Measurements from ENCODE around the gene HCN2.

The HCN2 gene

DNA sequence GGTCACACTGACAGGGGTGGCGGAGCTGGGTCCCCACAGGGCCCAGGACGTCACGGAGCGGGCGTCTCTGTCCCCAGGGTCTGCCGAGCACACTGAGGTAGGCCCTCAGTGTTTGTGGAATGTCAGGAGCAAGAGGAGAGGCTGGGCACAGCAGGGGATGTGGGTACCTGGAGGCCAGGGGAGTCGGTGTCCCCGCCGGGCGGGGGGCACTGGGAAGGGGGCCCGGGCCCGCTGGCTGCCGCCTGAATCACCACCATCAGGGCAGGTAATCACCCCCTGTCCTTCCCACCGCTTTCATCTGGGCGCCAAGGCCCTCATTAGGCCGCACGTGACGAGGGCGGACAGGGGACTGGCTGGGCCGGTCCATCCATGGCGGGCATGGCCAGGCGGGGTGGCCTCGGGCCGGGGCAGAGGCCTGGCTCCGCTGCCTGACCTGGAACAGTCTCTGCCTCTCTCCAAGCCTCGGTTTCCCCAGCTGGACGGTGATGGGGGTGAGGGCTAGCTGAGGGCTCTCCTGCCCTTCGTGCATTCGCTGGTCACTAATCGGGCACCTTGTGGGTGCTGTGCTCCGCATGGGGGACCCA is 51.0 kb downstream of the HCN2 start:
- DNase-seq (ENCODE audit: low read depth), result no peak

DNA sequence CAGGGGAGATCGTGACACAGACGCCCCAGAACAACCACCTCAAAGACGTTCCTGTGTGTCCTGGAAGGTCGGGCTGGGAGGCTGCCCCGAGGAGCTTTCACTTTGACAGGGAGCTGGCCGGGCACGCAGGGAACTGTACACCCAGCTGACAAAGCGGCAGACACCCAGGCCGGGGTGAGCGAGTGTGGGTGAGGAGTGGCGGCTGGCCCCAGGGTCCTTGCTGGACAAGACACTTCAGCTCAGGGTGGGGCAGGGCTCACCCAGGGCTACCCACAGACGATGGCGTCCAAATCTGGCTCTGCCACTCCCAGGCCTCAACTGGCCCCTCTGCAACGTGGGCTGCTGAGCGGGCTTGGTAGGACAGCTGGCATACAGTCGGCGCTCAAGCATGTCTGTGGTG is 52.0 kb downstream of the HCN2 start:
- no peak for DNase-seq (ENCODE audit: low read depth)

DNA sequence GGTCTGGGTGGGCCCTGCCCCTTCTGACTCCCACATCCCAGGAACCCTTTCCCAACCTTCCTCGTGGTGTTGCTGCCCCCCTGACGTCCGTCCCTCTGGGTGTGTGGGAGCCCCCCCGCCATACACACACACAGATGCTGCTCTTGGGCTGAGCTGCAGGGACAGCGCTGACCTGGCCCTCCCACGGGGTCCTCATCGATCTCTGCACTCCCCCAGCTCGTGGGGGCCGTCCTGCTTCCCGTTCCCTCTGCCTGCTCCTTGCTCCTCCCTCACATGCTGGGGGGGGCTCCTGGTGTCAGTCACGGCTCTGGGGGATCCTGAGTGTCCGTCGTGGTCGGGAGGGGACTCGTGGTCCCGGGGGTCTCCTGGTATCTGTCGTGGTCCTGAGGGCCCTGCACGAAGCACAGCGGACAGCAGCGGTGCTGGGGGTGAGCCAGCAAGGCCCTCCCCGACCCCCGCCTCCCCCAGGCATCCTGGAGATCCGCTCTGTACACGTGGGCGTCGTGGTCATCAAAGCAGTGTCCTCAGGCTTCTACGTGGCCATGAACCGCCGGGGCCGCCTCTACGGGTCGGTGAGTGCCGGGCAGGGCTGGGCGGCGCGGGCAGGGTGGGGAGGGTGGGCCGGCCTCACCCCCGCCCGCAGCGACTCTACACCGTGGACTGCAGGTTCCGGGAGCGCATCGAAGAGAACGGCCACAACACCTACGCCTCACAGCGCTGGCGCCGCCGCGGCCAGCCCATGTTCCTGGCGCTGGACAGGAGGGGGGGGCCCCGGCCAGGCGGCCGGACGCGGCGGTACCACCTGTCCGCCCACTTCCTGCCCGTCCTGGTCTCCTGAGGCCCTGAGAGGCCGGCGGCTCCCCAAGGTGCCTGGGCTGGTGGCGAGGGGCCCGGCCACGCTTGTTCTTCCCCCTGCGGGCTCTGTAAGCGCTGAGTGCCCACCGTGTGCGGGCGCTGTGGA is 53.4 kb downstream of the HCN2 start:
- no peak for DNase-seq (ENCODE audit: low read depth)

DNA sequence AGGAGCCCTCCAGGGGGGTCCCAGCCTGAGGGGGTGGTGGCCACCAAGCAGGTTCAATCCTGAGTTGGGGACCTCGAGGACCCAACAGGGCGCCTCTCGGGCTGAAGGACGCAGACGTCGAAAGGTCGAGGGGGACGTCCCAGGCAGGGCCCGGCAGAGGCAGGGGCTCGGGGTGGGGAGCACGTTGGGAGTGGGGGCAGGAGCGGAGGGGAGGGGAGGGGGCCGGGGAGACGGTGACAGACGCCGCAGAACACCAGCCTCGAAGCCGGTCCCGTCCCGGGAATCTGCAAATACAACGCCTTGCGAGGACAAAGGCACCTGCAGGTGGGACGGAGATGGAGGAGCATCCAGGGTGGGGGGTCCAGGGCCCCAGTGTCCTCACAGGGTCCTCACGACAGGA is 54.1 kb downstream of the HCN2 start:
- no peak for DNase-seq (ENCODE audit: low read depth)

DNA sequence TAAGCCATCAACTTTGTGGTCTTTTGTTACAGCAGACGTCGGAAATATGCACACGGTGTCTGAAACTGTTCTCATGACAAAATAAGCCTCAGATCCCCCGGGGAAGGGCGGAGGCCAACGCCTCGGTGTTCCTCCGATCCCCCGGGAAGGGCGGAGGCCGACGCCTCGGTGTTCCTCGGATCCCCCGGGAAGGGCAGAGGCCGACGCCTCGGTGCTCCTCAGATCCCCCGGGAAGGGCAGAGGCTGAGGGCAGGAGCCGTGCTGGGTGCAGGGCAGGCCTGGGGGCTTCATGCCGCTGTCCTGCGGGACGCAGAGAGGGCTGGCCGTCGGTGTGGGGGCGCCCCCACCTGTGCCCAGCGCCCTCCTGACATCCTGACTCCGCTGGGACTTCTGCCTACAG is 54.7 kb downstream of the HCN2 start:
- no peak for DNase-seq (ENCODE audit: low read depth)

DNA sequence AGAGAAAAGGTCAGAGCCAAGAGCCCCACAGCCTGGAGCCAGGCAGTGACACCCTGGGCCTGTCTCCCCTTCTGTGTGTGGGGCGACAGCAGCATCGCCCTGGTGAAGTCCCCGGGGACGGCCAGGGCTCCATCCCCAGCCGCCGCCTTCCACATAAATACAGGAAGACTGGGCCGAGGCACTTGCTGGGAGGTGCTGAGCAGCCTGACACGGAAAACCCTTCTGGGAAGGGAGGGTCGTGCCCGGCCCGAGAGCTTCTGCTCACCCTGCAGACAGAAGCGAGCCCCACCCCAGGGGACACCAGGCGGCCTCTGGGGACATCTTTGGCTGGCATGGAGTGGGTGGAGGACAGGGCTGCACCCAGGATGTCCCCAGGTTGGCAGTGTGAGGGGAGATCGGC is 55.1 kb downstream of the HCN2 start:
- DNase-seq (ENCODE audit: low read depth), result no peak

DNA sequence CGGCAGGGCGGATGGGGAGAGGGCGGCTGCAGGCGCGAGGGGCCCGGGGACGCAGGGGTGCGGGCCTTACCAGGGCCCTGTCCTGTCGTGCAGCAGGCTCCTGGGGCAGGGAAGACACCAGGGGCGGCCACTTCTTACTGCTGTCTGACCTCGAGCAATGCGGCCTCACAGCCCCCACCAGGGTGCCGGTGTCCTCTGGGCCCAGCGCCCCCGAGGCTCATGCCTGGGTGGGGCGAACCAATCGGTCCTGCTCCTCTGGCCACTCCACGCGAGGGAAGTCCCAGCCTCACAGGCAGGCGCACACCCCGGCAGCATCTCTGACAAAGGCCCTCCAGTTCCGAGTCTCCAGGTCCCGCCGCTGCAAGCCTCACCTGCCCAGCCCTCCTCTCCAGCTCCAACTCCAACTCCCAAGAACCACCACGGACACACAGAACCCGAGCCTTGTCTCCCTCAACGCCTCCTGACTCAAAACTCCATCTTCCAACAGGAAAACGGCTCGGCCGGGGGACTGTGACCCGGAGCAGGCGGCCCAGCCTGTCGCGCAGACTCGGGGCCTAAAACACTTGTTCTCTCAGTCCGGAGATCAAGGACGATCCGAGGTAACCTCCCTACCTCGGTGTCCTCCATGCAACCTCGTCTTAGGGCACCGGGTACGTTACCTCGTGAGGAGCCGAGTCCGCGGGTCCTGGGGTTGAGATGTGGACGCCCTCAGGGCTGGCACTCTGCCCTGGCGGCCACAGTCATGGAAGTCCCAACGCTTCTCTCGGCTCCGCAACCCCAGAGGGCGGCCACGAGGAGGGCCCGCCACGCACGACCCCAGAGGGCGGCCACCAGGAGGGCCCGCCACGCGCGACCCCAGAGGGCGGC is 56.5 kb downstream of the HCN2 start:
- no peak for DNase-seq (ENCODE audit: low read depth)

DNA sequence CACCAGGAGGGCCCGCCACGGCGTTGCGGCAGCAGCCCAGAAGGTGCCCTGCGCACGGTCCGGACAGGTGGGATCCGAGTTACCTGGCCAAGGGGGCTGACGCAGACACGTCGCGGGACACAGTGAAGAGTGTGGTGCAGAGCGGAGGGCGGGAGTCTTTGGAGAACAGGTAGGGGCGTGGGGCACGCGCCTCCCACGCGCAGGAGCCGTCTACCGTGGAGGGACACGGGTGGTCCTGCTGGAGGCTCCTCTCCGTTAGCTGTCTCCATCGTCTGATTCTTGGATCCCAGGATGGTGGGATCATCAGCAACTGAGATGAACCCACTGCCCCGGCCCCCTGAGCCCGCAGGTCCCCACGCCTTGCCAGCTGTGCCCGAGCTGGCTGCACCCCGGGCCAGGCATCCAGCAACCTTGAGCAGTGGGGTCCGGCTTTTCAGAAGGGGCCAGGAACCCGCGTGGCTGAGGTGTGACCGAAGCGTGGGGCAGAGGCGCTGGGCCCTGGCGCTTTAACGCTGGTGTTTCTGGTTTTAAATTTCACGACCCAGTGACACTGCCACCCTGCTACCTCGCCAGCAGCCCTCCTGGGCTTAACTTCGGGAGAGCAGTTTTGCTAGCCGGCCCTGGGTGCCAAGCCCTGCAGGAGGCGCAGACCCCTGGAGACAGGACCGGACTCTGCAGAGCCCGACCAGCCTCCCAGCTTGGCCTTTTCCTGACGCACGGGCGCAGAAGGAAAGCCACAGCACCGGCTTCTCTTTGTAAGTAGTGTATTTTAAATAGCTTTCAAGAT is 57.3 kb downstream of the HCN2 start:
- no peak for DNase-seq (ENCODE audit: low read depth)

DNA sequence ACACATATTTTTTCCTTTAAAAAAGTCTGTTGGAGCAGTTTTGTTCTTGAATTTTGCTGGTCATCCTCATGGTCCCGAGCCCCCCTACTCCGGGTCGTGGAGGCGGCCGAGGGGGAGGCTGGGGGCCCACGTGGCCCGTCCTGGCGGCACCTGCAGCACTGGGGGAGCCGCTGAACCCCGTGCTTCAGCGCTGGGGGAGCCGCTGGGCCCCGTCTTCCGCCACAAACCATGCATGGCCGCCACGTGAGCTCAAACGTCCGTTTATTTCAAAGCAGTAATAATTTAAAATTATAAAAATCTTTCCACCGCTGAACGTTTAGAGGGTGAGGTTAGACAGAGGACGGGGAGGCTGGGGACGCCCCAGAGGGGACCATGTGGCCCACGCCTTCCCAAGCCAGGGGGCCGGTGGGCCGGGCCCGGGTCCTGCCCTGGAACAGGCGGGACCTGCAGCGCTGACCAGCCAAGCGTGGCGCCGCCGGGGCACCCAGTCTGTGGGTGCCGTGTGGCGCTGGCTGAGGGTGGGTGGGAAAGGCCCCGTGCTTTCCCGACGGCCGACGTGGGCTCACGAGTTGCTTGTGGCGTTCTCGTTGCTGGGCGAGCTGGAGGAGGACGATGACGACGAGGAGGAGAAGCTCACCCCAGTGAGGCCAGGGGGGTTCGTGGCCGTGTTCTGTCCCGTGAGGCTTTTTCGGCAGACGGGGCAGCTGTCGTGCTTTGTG is 58.0 kb downstream of the HCN2 start:
- DNase-seq (ENCODE audit: low read depth), result no peak

DNA sequence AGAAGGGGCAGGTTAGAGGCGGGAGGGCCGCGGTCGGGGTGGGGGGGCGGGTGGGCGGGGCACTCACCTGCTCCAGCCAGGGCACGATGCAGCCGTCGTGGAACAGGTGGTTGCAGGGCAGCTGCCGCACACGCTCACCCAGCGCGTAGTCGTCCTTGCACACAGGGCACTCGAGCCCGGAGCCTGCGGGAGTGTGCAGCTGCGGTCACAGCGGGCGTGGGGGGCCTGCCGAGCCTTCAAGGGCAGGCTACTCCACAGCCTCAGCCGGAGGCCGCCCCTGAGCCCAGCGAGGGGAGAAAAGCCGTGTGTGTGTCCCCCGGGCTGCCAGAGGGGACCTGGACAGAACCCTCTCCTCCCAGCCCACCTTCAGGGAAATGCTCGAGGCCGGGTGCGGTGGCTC is 58.6 kb downstream of the HCN2 start:
- DNase-seq (ENCODE audit: low read depth), result no peak

DNA sequence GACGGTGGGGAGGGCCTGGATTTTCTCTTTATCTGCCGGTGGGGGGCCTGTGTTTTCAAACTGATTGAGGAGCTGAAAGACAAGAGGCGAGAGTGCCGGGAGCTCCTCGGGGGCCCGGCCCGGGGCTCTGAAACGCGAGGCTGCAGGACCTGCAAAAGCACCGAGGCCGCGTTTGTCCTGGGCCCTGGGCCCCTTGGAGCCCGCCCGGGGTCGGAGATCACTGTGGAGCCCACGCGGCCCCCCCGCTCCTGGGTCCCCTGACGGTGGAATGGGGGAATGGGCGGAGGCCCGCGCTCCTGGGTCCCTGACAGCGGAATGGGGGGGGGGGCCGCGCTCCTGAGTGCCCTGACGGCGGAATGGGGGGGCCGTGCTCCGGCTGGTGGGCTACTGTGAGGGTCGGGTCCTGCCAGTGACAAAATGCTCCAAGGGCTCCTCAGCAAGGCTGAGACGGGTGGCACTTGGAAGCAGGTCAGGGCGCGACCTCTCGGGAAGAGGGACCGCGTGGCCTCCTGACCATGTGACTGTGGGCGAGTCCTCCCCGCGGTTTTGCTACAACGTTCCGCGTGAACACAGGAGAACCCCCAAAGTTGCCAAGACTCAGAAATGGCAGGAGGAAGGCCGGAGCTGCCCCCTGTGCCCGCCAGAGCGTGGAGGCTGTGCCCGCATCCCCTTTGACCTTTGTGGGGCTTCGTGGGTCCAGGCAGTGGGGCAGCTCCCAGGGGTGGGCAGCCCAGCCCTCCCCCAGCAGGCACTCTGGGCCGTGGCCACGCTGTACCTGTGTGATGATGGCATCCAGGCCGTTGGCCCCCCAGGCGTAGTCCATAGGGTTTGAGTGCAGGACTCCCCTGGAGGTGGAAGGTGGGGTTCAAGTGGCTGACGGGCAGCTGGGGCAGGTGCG is 59.5 kb downstream of the HCN2 start:
- no peak for DNase-seq (ENCODE audit: low read depth)

DNA sequence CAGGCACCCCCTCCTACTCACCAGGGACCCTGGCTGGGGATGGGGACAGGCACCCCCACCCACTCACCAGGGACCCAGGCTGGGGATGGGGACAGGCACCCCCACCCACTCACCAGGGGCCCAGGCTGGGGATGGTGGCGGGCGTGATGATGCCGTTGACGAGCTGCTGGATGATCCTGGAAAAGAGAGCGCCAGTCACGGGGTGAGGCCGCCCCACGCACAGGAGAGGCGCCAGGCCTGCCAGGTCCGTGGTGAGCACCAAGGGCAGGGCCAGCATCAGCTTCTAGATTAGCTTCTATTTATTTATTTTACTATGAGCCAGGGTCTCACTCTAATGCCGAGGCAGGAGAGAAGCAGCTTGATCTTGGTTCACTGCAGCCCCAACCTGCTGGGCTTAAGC is 60.4 kb downstream of the HCN2 start:
- no peak for DNase-seq (ENCODE audit: low read depth)

DNA sequence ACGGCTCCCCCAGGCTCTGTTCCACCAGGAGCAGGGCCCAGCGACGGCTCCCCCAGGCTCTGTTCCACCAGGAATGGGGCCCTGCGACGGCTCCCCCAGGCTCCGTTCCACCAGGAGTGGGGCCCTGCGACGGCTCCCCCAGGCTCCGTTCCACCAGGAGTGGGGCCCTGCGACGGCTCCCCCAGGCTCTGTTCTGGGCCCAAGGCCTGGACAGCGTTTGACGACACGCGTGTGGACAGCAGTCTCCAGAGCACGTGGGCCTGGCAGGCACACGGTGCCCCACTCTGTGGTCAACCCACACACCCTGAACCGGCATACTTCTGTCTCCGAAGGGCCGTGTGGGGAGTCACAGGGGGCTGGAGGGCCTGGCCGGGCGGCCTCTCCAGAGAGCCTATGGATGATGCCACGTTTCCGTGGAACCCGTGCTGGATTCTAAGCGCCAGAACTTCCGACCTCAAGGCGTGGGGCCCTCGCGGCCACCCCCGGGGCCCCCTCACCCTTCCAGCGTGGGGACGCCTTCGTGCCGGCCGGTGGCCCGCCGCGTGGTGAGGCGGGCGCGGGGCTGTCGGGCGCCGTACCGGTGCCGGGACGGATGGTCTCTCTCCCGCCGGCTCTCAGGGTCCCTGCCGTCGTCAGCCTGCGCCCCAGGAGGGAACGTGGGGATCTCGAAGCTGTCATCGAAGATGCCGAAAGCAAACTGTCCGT is 61.6 kb downstream of the HCN2 start:
- DNase-seq (ENCODE audit: low read depth), result no peak

DNA sequence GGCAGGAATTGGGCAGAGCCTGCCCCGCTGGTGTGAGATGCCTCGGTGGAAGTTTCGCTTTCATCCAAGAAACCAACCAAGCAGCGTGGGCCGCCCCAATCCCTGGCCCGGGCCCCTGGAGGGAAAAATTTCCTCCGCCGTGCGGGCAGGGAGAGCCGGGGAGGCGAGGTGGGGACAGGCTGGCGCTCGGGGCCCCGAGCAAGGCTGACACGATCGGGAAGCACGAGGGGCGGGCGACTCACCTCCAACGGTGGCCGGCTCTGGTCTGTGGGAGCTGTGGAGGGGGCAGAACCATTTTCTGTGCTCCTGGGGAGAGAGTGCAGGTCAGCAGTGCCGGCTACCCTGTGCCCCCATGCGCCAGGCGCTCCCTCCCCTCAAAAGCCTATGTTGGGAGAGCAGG is 62.3 kb downstream of the HCN2 start:
- DNase-seq (ENCODE audit: low read depth), result no peak

DNA sequence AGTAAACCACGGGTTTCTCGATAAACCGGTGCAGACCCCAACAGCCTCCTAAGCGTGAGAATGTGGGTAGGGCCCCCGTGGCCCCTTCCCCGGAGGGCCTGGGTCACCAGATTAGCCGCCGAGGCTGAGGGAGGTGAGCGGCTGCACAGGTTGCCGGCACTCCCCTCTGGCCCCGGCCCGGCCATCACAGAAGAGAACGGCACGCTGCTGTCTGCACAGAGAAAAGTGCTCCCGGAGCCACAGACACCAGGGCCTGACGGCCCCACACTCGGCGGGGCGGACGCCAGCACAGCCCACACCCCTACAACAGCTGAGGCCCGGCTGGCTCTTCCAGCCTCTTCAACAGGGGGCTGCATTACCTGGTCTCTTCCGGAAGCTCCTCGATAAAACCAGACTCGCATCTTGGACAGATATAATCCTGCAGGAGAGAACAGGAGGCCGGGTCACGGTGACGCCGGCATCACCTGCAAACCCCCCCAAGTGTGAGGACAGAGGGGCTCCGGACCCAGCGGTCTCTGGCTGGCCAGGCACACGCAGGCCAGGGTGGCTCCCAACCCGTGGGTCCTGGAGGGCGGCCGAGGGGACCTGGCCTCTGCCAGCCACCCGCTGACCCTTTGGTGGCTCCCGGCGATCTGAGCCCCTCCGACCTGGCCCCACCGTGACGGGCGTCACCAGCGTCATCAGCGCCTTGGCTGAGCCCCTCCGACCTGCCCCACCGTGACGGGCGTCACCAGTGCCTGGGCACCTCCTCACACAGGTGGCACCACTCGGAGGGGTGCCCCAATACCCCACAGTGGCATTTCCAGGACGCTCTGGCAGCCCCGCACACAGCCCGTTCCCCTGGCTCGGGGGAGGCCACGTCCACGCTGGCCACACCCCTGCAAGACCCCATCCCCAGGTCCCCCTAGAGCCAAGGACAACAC is 63.0 kb downstream of the HCN2 start:
- DNase-seq (ENCODE audit: low read depth), result no peak

DNA sequence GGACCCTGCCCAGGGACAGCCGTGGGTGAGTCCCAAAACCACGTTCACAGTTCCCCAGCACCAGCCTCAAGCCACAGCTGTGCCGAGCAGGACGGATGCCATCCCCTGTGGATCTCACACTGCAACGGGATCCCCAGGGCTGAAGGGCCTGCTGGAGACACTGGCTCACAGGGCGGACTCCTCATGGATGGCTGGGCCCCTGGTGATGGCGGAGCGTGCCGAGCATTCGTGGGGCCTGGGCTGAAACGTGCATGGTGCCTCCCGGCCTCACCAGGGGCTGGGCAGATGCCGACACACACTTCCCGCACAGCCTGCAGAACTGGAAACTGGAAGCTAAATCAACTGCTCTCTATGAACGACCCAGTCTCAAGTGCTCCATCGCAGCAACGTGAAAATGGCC is 63.7 kb downstream of the HCN2 start:
- no peak for DNase-seq (ENCODE audit: low read depth)

DNA sequence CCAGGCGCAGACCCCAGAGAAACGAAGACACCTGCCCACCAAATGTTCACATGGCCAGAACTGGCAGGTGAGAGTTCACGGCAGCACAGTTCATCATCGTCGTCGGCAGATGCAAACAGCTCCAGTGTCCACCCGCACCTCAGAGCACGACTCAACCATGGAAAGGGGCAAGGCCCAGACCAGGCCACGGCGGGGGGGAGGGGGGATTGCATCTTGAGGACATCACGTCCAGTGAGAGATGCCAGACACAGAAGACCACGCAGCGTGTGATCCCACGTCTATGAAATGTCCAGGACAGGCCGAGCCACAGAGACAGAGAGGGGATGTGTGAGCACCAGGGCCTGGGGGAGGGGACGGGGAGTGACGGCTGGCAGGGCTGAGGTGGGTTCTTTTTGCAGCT is 66.0 kb downstream of the HCN2 start:
- no peak for DNase-seq (ENCODE audit: low read depth)

DNA sequence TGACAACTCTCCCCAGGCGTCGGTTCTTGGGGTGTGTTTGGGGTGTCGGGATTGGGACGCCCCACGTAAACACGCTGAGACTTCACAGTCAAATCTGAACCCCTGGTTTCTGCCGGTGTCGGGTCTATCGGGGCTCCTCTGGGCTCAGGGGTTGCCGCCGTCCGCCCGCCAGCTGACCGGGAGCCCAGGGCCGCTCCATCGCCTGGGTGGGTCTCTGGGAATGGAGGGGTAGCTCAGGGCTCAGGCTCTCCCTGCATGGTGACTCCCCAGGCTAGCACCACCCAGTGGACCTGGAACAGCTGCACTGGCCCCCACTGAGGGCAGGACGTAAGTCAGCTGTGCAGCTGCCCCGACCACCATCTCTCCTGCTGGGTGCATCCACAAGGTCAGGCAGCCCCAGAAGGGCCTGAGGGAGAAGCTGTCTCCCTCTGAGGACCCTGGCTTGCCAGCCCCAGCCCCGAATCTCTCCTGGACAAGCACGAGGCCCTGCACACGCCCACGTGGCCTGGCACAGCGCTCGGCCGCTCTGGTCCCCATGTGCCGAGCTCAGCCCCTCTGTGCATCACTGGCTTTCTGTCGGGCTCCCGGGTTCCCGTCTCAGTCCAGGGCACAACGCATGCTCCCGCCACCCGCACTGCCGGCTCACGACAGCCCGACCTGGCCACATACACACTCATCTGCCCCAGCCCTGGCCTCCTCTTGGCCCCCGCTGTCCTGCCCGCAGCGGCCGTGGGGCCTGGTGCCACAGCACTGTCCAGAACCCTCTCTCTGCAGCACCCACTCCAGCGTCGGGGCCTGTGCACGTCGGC is 67.3 kb downstream of the HCN2 start:
- DNase-seq (ENCODE audit: low read depth), result no peak
